Jurkat, Clone E6-1 (cell line): ENCODE results near the gene CXCR5. TPM values are rescaled to one million over a fixed set of nuclear protein-coding genes. Genes with fewer than 3 reads are reported as not detected.
"Not testable (repeated sequence)": the region's sequence is repeated elsewhere in the genome, so short reads cannot be mapped to it uniquely, and the experiment has no call there.

Experiments
- DNase-seq: peaks from one replicate; pipeline ENCODE4 v3.0.0-alpha.2; 2011; ENCODE audit warnings: low read depth, low spot score
- H3K4me3 ChIP-seq: 2 replicates; pipeline ENCODE4 v1.5.1; 2011; ENCODE audit warnings: mild to moderate bottlenecking, low read length, control low read depth, moderate library complexity
- polyA plus RNA-seq: library from polyadenylated mRNA; unstranded; fragments of >200 nt; gene quantifications from one replicate; pipeline ENCODE4 v1.2.1, GENCODE V29; 2012; ENCODE audit warnings: missing spikeins; ENCODE audit not compliant: insufficient read length, insufficient read depth

CXCR5 gene, protein sequence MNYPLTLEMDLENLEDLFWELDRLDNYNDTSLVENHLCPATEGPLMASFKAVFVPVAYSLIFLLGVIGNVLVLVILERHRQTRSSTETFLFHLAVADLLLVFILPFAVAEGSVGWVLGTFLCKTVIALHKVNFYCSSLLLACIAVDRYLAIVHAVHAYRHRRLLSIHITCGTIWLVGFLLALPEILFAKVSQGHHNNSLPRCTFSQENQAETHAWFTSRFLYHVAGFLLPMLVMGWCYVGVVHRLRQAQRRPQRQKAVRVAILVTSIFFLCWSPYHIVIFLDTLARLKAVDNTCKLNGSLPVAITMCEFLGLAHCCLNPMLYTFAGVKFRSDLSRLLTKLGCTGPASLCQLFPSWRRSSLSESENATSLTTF
- polyA plus RNA-seq, result not detected

DNA sequence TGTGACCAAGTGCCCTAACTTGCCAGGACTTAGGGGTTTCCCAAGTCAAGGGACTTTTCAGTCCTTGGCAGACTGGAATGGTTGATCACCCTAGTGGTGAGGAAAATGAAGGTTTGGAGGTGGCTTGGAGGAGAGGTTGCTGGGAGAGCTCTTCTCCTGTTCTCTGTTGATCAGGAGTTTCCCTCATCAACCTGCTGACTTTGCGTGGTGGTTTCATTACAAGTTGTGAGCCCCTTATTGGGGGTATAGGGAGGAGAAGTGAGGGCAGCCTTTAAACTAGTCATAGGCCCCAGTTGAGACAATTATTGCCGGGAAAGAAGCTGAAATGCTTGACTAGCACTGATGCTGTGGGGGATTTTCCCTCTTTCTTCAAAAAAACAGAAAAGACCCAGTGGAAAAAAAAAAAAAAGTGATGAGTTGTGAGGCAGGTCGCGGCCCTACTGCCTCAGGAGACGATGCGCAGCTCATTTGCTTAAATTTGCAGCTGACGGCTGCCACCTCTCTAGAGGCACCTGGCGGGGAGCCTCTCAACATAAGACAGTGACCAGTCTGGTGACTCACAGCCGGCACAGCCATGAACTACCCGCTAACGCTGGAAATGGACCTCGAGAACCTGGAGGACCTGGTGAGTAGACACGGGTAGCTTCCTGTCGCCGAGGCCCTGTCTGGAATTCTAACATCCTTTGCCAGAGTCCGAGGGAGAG, at the start of gene CXCR5:
Gene CXCR5, plus strand, starts transcription at position 525 of the 704 bp plus-strand sequence. Its CDS starts 50 bp downstream, at position 575.
- no peak within 1 kb of the TSS for H3K4me3 ChIP-seq
- no peak for DNase-seq

DNA sequence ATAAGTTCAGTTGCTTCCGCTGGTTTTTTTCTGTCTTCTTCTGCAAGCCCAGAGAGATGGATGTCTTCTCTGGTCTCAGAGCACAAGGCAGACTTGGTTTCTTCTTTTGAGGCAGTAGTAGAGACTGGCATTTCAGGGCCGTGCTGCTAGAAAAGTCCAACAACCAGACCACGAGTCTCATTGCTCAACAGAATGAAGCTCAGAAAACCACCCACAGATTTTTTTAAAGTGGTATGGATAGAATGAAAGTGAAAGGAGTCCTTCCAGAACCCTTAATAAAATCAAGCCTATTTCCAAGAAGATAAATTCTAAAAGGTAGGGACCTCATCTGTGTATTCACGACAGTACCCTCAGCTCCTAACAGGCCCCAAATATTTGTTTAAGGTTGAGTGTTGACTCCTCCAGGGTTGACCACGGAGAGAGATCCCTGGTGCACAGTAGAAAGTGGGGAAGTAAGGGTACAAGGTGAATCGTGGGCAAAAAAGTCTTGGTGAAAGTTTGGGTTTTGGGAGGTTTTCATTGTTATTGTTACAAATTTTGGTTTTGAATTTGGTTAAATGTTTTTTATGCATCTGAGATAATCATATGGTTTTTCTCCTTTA, 49.2 kb upstream of the CXCR5 start:
- H3K4me3 ChIP-seq, result no peak overlapping the region
- DNase-seq, result no peak

DNA sequence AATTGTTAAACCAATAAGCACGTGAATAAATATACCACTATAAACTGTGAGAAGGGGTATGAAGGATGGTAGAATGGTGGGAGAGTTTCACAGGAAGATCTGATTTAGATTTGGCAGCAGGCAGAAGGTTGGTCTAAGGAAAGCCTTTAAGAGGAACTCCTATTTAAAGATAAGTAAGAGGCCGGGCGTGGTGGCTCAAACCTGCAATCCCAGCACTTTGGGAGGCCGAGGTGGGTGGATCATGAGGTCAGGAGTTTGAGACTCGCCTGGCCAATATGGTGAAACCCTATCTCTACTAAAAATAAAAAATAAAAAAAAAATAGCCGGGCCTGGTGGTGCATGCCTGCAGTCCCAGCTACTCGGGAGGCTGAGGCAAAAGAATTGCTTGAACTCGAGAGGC, 45.8 kb upstream of the CXCR5 start:
- H3K4me3 ChIP-seq, result no peak overlapping the region
- DNase-seq, result no peak

DNA sequence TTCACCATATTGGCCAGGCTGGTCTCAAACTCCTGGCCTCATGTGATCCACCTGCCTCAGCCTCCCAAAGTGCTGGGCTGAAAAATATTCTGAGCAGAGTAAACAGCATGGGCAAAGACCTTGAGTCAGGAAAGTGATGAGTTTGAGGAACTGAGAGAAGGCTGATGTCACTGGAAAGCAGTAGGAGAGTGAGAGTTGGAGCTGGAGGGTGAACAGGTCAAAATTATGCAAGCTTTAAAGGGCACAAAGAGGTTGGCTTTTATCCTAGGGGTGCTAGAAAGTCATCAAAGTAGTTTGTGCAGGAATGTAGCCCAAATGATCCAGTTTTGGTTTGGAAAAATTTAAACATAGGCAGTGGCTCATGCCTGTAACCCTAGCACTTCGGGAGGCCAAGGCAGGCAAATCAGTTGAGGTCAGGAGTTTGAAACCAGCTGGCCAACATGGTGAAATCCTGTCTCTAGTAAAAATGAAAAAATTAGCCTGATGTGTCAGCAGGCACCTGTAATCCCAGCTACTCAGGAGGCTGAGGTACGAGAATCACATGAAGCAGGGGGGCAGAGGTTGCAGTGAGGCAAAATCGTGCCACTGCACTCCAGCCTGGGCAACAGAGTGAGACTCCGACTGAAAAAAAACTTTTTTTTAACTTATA, 44.7 kb upstream of the CXCR5 start:
- no peak overlapping the region for H3K4me3 ChIP-seq
- no peak for DNase-seq

DNA sequence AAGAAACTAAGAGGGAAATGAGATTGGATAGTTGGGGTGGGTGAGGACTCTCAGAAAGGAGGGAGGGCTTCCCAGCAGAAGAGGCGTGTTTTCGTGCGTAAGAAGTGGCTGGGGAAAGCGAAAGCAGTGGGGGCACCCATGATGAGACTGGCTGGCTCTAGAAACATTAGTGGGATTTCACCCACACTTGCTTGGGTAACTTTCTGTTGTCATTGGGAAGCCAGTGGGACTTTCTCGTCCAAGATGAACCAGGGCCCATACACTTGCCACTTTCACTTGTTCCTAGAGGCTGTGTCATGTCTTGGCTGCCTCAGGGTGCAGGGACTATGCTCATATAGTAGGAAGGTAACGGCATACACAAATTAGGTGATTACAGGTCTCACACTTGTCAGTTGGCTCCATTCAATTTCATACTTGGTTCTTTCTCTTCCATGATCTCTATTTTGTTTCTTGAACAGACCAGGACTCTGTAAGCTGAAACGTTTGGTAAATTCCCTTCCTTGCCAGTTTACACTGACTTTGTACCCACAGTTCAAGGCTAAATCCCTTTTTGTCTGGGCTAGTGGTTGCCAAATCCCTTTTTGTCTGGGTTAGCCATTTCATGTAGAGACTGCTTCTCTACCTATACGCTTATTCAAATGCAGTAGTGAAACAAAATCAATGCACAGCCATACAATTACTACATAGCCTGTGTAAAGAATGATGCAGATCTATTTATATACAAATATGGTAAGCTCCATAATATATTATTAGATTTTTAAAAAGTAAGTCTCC, 42.0 kb upstream of the CXCR5 start:
- DNase-seq, result no peak

DNA sequence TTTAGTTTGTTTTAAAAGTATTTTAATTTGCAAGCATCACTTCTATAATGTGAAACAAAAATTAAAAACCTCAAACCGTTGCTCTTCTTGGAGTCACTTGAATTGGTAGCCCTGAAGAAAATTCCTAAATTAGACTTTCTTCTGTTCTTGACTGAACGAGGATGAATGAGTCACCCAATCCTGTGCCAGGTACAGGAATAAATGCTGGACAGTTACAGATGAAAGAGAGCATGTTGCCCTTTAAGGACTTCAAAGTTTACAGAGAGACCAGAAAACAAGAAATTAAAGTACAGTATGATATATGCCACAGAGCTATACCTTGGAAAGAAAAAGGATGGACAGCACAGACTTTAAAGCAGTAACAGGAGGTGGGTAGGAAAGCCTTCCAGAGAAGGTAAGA, 41.3 kb upstream of the CXCR5 start:
- no peak overlapping the region for H3K4me3 ChIP-seq
- DNase-seq, result no peak

More for the DNA sequence above, 42.0 kb upstream of the CXCR5 start:
- no peak overlapping the region for H3K4me3 ChIP-seq

DNA sequence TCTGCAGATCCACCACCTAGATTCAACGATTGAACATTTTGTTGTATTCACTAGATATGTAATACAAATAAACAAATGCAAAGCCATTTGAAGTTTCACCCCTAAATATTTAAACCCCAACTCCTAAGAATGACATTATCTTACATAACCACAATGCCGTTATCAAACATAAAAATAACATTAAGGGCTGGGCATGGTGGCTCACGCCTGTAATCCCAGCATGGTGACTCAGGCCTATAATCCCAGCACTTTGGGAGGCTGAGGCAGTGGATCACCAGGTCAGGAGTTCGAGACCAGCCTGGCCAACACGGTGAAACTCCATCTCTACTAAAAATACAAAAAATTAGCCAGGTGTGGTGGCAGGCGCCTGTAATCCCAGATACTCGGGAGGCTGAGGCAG, 40.8 kb upstream of the CXCR5 start:
- not testable (repeated sequence) for H3K4me3 ChIP-seq, DNase-seq

DNA sequence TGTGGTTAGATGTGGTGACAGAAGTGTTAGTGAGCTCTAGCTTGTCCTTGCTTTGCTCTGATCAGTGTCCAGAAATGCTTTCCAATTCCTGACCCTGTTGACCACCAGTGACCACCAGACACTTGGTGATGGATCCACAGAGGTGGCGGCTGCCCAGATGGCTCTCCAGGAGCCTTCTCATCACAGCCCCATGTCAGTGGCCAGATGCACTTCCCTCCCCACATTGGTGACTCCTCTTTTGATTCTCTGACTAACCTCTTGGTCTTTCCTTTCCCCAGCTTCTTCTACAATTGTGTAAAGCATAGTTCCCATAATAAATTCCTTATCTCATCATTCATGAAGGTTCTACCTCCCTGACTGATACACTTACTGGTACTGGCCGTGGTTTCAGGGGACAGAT, 40.1 kb upstream of the CXCR5 start:
- H3K4me3 ChIP-seq, result no peak overlapping the region
- DNase-seq, result no peak

DNA sequence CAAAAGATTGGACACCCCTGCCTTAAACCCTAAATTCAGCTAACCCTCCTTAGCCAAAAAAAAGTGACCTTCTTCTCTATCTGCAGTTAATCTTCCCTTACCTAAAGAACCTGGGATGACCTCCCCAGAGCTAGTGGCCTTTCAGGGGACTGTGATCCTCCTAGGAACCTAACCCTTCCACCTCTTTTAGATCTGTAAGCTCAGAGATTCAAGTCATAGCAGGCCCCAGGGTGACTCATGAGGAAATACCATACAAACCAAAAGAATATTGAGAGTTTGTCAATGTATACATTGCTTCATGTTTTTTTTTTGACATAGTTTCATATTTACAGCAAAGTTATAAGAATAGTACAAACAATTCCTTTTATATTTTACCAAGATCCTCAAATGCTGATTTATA, 38.3 kb upstream of the CXCR5 start:
- DNase-seq, result no peak
- no peak overlapping the region for H3K4me3 ChIP-seq

DNA sequence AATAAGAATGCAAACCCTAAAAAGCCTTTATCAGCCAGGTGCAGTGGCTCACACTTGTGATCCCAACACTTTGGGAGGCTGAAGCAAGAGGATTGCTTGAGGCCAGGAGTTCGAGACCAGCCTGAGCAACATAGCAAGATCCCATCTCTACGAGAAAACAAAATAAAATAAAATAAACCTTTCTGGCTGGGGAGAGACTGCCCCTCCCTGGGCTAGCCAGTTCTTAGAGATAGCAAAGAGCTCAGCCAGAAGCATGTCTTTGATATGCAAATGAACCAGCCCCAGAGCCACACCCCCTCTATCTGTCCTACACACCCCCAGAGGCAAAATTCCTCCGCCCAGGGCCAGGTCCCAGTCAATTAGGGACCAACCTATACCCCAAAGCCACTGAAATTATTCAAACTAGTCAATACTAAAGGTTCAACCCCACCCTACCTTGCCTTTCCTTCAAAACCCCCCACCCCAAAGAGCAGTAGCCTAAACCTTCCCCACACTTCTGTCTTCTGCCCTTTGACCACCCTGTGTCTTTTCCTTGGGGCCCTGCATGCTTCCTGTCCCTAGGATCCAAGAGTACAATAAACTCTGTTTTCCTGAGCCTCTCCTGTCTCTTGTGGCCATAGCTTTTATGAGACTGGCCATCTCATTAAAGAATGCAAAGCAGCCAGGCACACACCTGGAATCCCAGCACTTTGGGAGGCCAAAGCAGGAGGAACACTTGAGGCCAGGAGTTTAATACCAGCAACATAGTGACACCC, 37.3 kb upstream of the CXCR5 start:
- H3K4me3 ChIP-seq, result no peak overlapping the region
- DNase-seq, result no peak

DNA sequence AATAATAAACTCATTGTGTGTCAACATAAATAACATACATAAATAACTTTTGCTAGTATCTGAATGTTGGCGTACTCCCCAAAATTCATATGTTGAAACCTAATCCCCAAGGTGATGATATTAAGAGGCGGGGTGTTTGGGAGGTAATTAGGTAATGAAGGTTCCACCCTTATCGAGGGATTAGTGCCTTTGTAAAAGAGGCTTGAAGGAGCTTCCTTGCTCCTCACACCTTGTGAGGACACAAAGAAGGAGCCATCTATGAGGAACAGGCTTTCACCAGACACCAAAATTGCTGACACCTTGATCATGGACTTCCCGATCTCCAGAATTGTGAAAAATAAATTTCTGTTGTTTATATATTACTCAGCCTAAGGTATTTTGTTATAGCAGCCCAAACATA, 33.9 kb upstream of the CXCR5 start:
- DNase-seq, result no peak
- H3K4me3 ChIP-seq, result no peak overlapping the region

DNA sequence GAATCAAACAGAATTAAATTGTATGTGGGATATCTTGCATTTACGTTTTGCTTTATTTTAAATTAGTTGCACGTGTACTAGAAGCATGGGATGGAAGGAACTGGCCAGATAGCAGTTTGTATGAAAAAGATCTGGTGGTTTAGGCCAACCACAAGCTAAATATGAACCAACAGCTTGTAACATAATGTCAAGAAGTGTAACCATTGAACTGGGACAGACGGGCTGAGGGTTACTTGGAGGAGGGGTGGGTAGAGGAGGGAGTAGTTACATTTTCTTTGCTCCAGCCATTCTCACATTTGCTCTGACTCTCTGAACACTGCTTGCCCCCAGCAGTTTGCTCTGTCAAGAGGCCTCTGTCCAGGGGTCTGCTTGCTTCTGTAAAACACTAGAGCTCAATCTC, 31.7 kb upstream of the CXCR5 start:
- no peak overlapping the region for H3K4me3 ChIP-seq
- DNase-seq, result no peak

DNA sequence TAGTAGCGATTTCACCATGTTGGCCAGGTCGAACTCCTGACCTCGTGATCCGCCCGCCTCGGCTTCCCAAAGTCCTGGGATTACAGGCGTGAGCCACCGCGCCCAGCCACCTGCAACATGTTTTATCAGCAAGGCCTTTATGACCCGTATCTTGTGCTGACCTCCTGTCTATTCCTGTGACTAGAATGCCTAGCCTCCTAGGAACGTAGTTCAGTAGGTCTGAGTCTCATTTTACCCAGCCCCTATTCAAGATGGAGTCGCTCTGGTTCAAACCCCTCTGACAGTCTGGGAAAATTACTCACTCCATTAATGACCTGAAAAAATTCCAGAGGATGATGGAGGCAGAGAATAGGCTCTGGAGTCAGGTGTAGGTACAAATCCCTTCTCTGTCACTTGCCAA, 30.0 kb upstream of the CXCR5 start:
- no peak overlapping the region for H3K4me3 ChIP-seq
- DNase-seq, result no peak

DNA sequence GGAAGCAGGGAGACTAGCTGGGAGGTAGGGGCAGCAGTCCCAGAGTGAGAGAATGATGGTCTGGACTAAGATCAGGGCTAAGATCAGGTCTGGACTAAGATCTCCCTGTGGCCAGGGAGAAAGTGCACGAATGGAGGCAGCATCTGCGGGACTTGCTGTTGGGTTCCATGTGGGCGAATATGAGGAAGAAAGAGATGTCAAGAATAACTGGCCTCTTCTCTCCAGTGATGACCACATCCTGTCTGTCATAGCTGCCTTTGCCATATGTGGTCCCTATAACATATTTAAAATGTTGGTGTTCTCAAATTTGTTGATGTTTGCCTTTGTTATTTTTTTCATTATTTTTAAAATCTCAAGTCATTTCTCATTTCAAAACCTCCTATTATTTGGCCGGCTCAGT, 27.4 kb upstream of the CXCR5 start:
- no peak overlapping the region for H3K4me3 ChIP-seq
- DNase-seq, result no peak

DNA sequence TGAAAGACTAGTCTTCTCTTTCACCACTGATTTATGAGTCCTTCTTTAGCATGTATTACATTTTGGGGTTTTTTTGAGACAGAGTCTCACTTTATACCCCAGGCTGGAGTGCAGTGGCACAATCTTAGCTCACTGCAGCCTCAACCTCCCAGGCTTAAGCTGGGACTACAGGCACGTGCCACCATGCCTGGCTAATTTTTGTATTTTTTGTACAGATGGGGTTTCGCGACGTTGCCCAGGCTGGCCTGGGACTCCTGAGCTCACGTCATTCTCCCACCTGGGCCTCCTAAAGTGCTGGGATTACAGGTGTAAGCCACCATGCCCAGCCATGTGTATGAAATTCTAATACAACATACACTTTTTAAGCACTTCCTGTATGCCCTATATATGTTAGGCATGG, 26.3 kb upstream of the CXCR5 start:
- no peak for DNase-seq
- H3K4me3 ChIP-seq, result no peak overlapping the region

DNA sequence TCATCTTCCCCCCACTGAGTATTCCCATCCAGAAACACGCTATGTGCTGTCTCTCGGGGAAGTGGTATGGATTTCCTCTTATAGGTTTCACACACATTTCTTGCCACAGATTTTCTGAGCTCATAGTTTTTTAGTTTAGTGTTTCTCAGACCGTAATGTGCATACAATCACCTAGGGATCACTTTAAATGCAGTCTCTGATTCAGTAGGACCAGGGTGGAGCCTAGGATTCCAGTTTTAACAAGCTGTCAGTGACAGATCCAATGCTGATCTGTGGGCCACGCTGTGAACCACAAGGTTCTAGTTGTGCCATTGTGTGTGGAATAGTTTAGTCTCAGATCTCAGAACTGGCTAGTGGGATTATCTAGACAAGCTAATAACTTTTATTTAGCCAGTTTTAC, 23.7 kb upstream of the CXCR5 start:
- no peak overlapping the region for H3K4me3 ChIP-seq
- DNase-seq, result no peak

DNA sequence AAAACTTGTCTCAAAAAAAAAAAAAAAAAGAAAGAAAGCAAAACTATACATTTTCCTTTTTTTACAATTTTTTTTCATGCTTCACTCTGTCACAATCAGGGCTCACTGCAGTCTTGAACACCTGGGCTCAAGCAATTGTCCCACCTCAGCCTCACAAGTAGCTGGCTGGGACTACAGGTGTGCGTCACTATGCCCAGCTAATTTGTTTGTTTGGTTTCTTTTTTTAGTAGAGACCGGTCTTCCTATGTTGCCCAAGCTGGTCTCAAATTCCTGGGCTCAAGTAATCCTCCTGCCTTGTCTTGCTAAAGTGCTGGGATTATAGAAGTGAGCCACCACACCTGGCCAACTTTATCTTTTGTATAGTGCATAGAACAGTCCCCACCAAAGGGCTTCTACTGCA, 15.0 kb upstream of the CXCR5 start:
- H3K4me3 ChIP-seq, result no peak overlapping the region
- DNase-seq, result no peak
